ENCODE measurements around the gene IQCK. TPM values are rescaled to one million over a fixed set of nuclear protein-coding genes. Genes with fewer than 3 reads are reported as not detected.

IQCK gene
- total RNA-seq, 2 donors from 2014 or later: 13.1 to 13.2 TPM

GRCh38 chr16:19860166-19861041, 142.3 kb downstream of the IQCK start:
- intact Hi-C loops (cut with DNase I): no loop called here
- TF ChIP-seq CTCF (IDR thresholded peaks at IDR 0.05): no peak
- no peaks in the 10 kb centered on the region for H3K9me3 ChIP-seq
- no peaks in the 10 kb centered on the region for H3K4me1 ChIP-seq
- DNase-seq: no peak
- H3K36me3 ChIP-seq: no peaks in the 10 kb centered on the region
- H3K27me3 ChIP-seq: no peaks in the 10 kb centered on the region
- H3K27ac ChIP-seq: no peak overlapping the region
- H3K9ac ChIP-seq (ENCODE audit: low read depth in 2 of 2, low read length in 2 of 2): no peak overlapping the region
- H3K4me3 ChIP-seq: no peak overlapping the region

- TF ChIP-seq CTCF (IDR thresholded peaks at IDR 0.05): no peak
- no peak for DNase-seq
- Histone ChIP-seq H3K9ac (ENCODE audit: low read depth in 2 of 2, low read length in 2 of 2) (no peak overlapping the region), H3K9me3 (no peaks in the 10 kb centered on the region), H3K4me1 (no peaks in the 10 kb centered on the region), H3K36me3 (no peaks in the 10 kb centered on the region), H3K27ac (no peak overlapping the region), H3K27me3 (no peaks in the 10 kb centered on the region), H3K4me3 (no peak overlapping the region)
- intact Hi-C loops (cut with DNase I): no loop called here
Observed at GRCh38 chr16:19861133-19861532, 143.1 kb downstream of the IQCK start.

GRCh38 chr16:19861811-19862327, 143.8 kb downstream of the IQCK start:
- no peak for DNase-seq
- H3K4me1 ChIP-seq: no peaks in the 10 kb centered on the region
- TF ChIP-seq CTCF (IDR thresholded peaks at IDR 0.05): no peak
- no peak overlapping the region for H3K9ac ChIP-seq (ENCODE audit: low read depth in 2 of 2, low read length in 2 of 2)
- intact Hi-C loops (cut with DNase I): no loop called here
- no peaks in the 10 kb centered on the region for H3K36me3 ChIP-seq
- no peak overlapping the region for H3K27ac ChIP-seq
- no peaks in the 10 kb centered on the region for H3K9me3 ChIP-seq
- no peak overlapping the region for H3K4me3 ChIP-seq
- no peaks in the 10 kb centered on the region for H3K27me3 ChIP-seq

- intact Hi-C loops (cut with DNase I): no loop called here
- H3K27ac ChIP-seq: no peak overlapping the region
- no peaks in the 10 kb centered on the region for H3K9me3 ChIP-seq
- no peaks in the 10 kb centered on the region for H3K4me1 ChIP-seq
- no peak overlapping the region for H3K9ac ChIP-seq (ENCODE audit: low read depth in 2 of 2, low read length in 2 of 2)
- no peak for DNase-seq
- no peaks in the 10 kb centered on the region for H3K27me3 ChIP-seq
- H3K36me3 ChIP-seq: no peaks in the 10 kb centered on the region
- TF ChIP-seq CTCF (IDR thresholded peaks at IDR 0.05): no peak
- no peak overlapping the region for H3K4me3 ChIP-seq
Observed at GRCh38 chr16:19863990-19864389, 145.9 kb downstream of the IQCK start.

- Histone ChIP-seq H3K27ac (no peak overlapping the region), H3K4me3 (no peak overlapping the region), H3K36me3 (no peaks in the 10 kb centered on the region), H3K4me1 (no peaks in the 10 kb centered on the region), H3K27me3 (no peaks in the 10 kb centered on the region), H3K9me3 (no peaks in the 10 kb centered on the region), H3K9ac (ENCODE audit: low read depth in 2 of 2, low read length in 2 of 2) (no peak overlapping the region)
- no peak for DNase-seq
- intact Hi-C loops (cut with DNase I): no loop called here
- no peak for TF ChIP-seq CTCF (IDR thresholded peaks at IDR 0.05)
Observed at GRCh38 chr16:19864566-19864965, 146.5 kb downstream of the IQCK start.
